Measurements from ENCODE around the gene PRR7.
A peak's percentile ranks its signal among the peaks of the same experiment; 100 is the strongest.

The PRR7 gene

GRCh38 chr5:177450667-177451424 is 4.2 kb downstream of the PRR7 start:
- no peak overlapping the region for H3K4me3 ChIP-seq (ENCODE audit: low read length)
- no peak for DNase-seq (ENCODE audit: low read depth)
- TF ChIP-seq CTCF (conservative IDR thresholded peaks at IDR 0.05; ENCODE audit: low read length): no peak

- DNase-seq (ENCODE audit: low read depth): no peak
- H3K4me3 ChIP-seq (ENCODE audit: low read length): no peak overlapping the region
Measured at GRCh38 chr5:177452688-177453638, 6.3 kb downstream of the PRR7 start.

GRCh38 chr5:177453852-177454396 is 7.3 kb downstream of the PRR7 start:
- peak overlapping the region; percentile 37 for H3K4me3 ChIP-seq (ENCODE audit: low read length)
- no peak for TF ChIP-seq CTCF (conservative IDR thresholded peaks at IDR 0.05; ENCODE audit: low read length)
- no peak for DNase-seq (ENCODE audit: low read depth)

More at GRCh38 chr5:177452688-177453638, 6.3 kb downstream of the PRR7 start:
- TF ChIP-seq CTCF (conservative IDR thresholded peaks at IDR 0.05; ENCODE audit: low read length): no peak

- peak overlapping the region; percentile 49 for H3K4me3 ChIP-seq (ENCODE audit: low read length)
- peak; percentile 54 for TF ChIP-seq CTCF (conservative IDR thresholded peaks at IDR 0.05; ENCODE audit: low read length)
- peak; percentile 76 for DNase-seq (ENCODE audit: low read depth)
Measured at GRCh38 chr5:177454397-177455035, 7.9 kb downstream of the PRR7 start.

- peak; percentile 49 for DNase-seq (ENCODE audit: low read depth)
- H3K4me3 ChIP-seq (ENCODE audit: low read length): peak overlapping the region; percentile 49
- peak; percentile 47 for TF ChIP-seq CTCF (conservative IDR thresholded peaks at IDR 0.05; ENCODE audit: low read length)
Measured at GRCh38 chr5:177455036-177455660, 8.5 kb downstream of the PRR7 start.

Data from AG10803 (cell line).